Fibroblast of lung (primary cell): ENCODE results near the gene GSG1L. TPM values are rescaled to one million over a fixed set of nuclear protein-coding genes. Genes with fewer than 3 reads are reported as not detected.

Experiments used
- DNase-seq, 2 donors: peaks; one replicate each; pipeline versions ENCODE4 v3.0.0 to v3.0.0-alpha.2; 2010; ENCODE audit warnings: low read depth in 2 of 2
- H2AFZ ChIP-seq: 2 replicates; pipeline ENCODE4 v1.5.1; 2012; ENCODE audit warnings: low read length, control low read depth, inconsistent platforms
- H3K27ac ChIP-seq: 2 replicates; pipeline ENCODE4 v1.5.1; 2011; ENCODE audit warnings: low read length, control low read depth; ENCODE audit not compliant: insufficient read depth
- H3K27me3 ChIP-seq: 2 replicates; pipeline ENCODE4 v1.5.1; 2011; ENCODE audit warnings: mild to moderate bottlenecking, low read length; ENCODE audit not compliant: control insufficient read depth, insufficient read depth
- H3K36me3 ChIP-seq: 2 replicates; pipeline ENCODE4 v1.5.1; 2011; ENCODE audit warnings: low read length; ENCODE audit not compliant: control insufficient read depth, insufficient read depth
- H3K4me1 ChIP-seq: 2 replicates; pipeline ENCODE4 v1.5.1; 2011; ENCODE audit warnings: low read length; ENCODE audit not compliant: control insufficient read depth, insufficient read depth; ENCODE audit errors: extremely low read depth
- H3K4me2 ChIP-seq: 2 replicates; pipeline ENCODE4 v1.5.1; 2011; ENCODE audit warnings: low read length, control low read depth; ENCODE audit not compliant: insufficient read depth; ENCODE audit errors: extremely low read depth
- H3K4me3 ChIP-seq, 4 experiments: fragments of 200-600 bp in 1 of 4; sonication (generic) in 1 of 4; replicated peaks in 1 of 4; 2 replicates each; pipeline ENCODE4 v1.5.1; 2011 to 2016; ENCODE audit warnings: low read length in 4 of 4, low read depth in 3 of 4, mild to moderate bottlenecking in 3 of 4, control low read depth in 2 of 4, inconsistent platforms in 1 of 4, mixed read lengths in 1 of 4; ENCODE audit not compliant: insufficient read depth in 1 of 4; ENCODE audit errors: control extremely low read depth in 1 of 4
- H3K79me2 ChIP-seq: 2 replicates; pipeline ENCODE4 v1.5.1; 2012; ENCODE audit warnings: mild to moderate bottlenecking, low read length, inconsistent platforms; ENCODE audit not compliant: control insufficient read depth, insufficient read depth
- H3K9ac ChIP-seq: 2 replicates; pipeline ENCODE4 v1.5.1; 2011; ENCODE audit warnings: mild to moderate bottlenecking, low read length, control low read depth; ENCODE audit not compliant: insufficient read depth
- H3K9me3 ChIP-seq: 2 replicates; pipeline ENCODE4 v1.5.1; 2012; ENCODE audit warnings: low read depth, low read length; ENCODE audit not compliant: control insufficient read depth, insufficient read depth
- H4K20me1 ChIP-seq: 2 replicates; pipeline ENCODE4 v1.5.1; 2011; ENCODE audit warnings: low read length; ENCODE audit not compliant: control insufficient read depth, insufficient read depth; ENCODE audit errors: extremely low read depth
- CTCF ChIP-seq, 2 donors: IDR thresholded peaks in 1 of 2; conservative IDR thresholded peaks in 1 of 2; 1 replicate in 1 of 2; 2 replicates in 1 of 2; pipeline ENCODE4 v1.5.1; 2011 to 2012; ENCODE audit warnings: low read length in 2 of 2, control low read depth in 1 of 2, inconsistent platforms in 1 of 2, low read depth in 1 of 2, mild to moderate bottlenecking in 1 of 2
- EZH2 ChIP-seq: IDR thresholded peaks from 2 replicates; pipeline ENCODE4 v1.5.1; 2012; ENCODE audit warnings: low read length, control low read depth, mild to moderate bottlenecking; ENCODE audit errors: missing control alignments
- polyA plus RNA-seq, 2 donors: library from polyadenylated mRNA; depleted of rRNA in 1 of 2; stranded (reverse) in 1 of 2; unstranded in 1 of 2; fragments of >200 nt; gene quantifications; 2 replicates each; pipeline ENCODE4 v1.2.1, GENCODE V29; 2011 to 2012; ENCODE audit warnings: missing spikeins in 1 of 2
- total RNA-seq: library from RNA; depleted of rRNA; stranded (reverse); fragments of >200 nt; gene quantifications from 2 replicates; pipeline ENCODE4 v1.2.1, GENCODE V29; 2014

GSG1L gene
- total and polyA plus RNA-seq, 2 donors (not counting 1 experiment from before 2014, with no cell fraction given) = not detected

GRCh38 chr16:27927266-27927901 lies 136.1 kb downstream of the GSG1L start:
- no peak overlapping the region for H3K9ac ChIP-seq
- no peak for TF ChIP-seq EZH2
- no peak for TF ChIP-seq CTCF (conservative IDR thresholded peaks at IDR 0.05 in 1 of 2, IDR thresholded peaks at IDR 0.05 in 1 of 2; ENCODE audit: low read depth in 1 of 2, low read length in 2 of 2)
- no peaks in the 10 kb centered on the region for H4K20me1 ChIP-seq
- no peak overlapping the region for H2AFZ ChIP-seq
- no peaks in the 10 kb centered on the region for H3K27me3 ChIP-seq
- H3K4me1 ChIP-seq = no peaks in the 10 kb centered on the region
- H3K9me3 ChIP-seq = no peaks in the 10 kb centered on the region
- DNase-seq = no peak
- H3K4me3 ChIP-seq = no peak overlapping the region
- no peak overlapping the region for H3K4me2 ChIP-seq
- H3K27ac ChIP-seq = no peak overlapping the region
- no peaks in the 10 kb centered on the region for H3K36me3 ChIP-seq
- no peaks in the 10 kb centered on the region for H3K79me2 ChIP-seq

GRCh38 chr16:27925612-27926011 lies 137.9 kb downstream of the GSG1L start:
- H3K4me2 ChIP-seq = no peak overlapping the region
- no peak overlapping the region for H3K27ac ChIP-seq
- no peaks in the 10 kb centered on the region for H3K27me3 ChIP-seq
- no peak for TF ChIP-seq EZH2
- TF ChIP-seq CTCF (conservative IDR thresholded peaks at IDR 0.05 in 1 of 2, IDR thresholded peaks at IDR 0.05 in 1 of 2; ENCODE audit: low read depth in 1 of 2, low read length in 2 of 2) = no peak
- no peak overlapping the region for H2AFZ ChIP-seq
- H3K79me2 ChIP-seq = no peaks in the 10 kb centered on the region
- H3K4me1 ChIP-seq = no peaks in the 10 kb centered on the region
- no peaks in the 10 kb centered on the region for H4K20me1 ChIP-seq
- no peak overlapping the region for H3K4me3 ChIP-seq
- no peak for DNase-seq
- no peaks in the 10 kb centered on the region for H3K36me3 ChIP-seq
- H3K9me3 ChIP-seq = no peaks in the 10 kb centered on the region
- H3K9ac ChIP-seq = no peak overlapping the region

GRCh38 chr16:27924411-27925118 lies 138.9 kb downstream of the GSG1L start:
- TF ChIP-seq EZH2 = no peak
- TF ChIP-seq CTCF (conservative IDR thresholded peaks at IDR 0.05 in 1 of 2, IDR thresholded peaks at IDR 0.05 in 1 of 2; ENCODE audit: low read depth in 1 of 2, low read length in 2 of 2) = no peak
- Histone ChIP-seq H3K79me2 (no peaks in the 10 kb centered on the region), H3K4me1 (no peaks in the 10 kb centered on the region), H3K27ac (no peak overlapping the region), H3K9ac (no peak overlapping the region), H4K20me1 (no peaks in the 10 kb centered on the region), H2AFZ (no peak overlapping the region), H3K36me3 (no peaks in the 10 kb centered on the region), H3K9me3 (no peaks in the 10 kb centered on the region), H3K4me3 (no peak overlapping the region), H3K4me2 (no peak overlapping the region), H3K27me3 (no peaks in the 10 kb centered on the region)
- peak in 1 of 2 donors; percentile 1 for DNase-seq
